K562 (cell line): ENCODE measurements around the gene KTN1. TPM values are rescaled to one million over a fixed set of nuclear protein-coding genes. Genes with fewer than 3 reads are reported as not detected.

ENCODE experiments used
- ATAC-seq: fragments of 200-7000 bp; cut with Tn5 transposase; 3 replicates; pipeline ENCODE4 v1.9.1; 2020; ENCODE audit warnings: moderate library complexity
- BruUV-seq: library from RNA; stranded (reverse); fragments of 400-500 nt; replicated peaks from 2 replicates; lab custom pipeline; 2021; lab: Mats Ljungman, UMichigan
- CTCF ChIA-PET: fragments of 300-600 bp; formaldehyde crosslinking; extraction: SDS; loops from one replicate; lab custom pipeline; 2021; ENCODE audit warnings: low intra/inter-chr PET ratio; lab: Yijun Ruan, JAX
- POLR2A ChIA-PET: fragments of 300-600, 350-650 bp; sonication (Branson Sonifier 250); formaldehyde crosslinking; extraction: SDS; loops from one replicate; lab custom pipeline; 2021; ENCODE audit warnings: antibody characterized with exemption, inconsistent platforms; lab: Yijun Ruan, JAX
- DNase-seq, 4 experiments: peaks; one replicate each; pipeline versions ENCODE4 v3.0.0 to v3.0.0-alpha.2; 2011 to 2018; ENCODE audit warnings: low spot score in 3 of 4, mixed read lengths in 3 of 4; ENCODE audit errors: extremely low read depth in 1 of 4
- FAIRE-seq: peaks from 2 replicates; lab custom pipeline; 2011; peaks lifted over from hg19 to GRCh38; lab: Jason Lieb, UNC
- H2AFZ ChIP-seq: 2 replicates; pipeline ENCODE4 v1.6.0; 2011; ENCODE audit warnings: low read depth, low read length, control low read depth, inconsistent platforms
- H3K27ac ChIP-seq: fragments of 200-600 bp; 3 replicates; pipeline ENCODE4 v1.8.0; 2011; ENCODE audit warnings: low read depth, mild to moderate bottlenecking, control low read depth, inconsistent platforms, low read length, moderate library complexity, mixed read lengths; ENCODE audit errors: extremely low read depth
- H3K27me3 ChIP-seq, 2 experiments: fragments of 300-600 bp in 1 of 2; 2 replicates in 1 of 2; 3 replicates in 1 of 2; pipeline versions ENCODE4 v1.6.0 to v1.8.0; 2011; ENCODE audit warnings: inconsistent platforms in 2 of 2, low read length in 2 of 2, mild to moderate bottlenecking in 1 of 2, mixed read lengths in 1 of 2, moderate library complexity in 1 of 2; ENCODE audit not compliant: control insufficient read depth in 2 of 2, insufficient read depth in 2 of 2
- H3K36me3 ChIP-seq: fragments of 300-600 bp; 3 replicates; pipeline ENCODE4 v1.8.0; 2011; ENCODE audit warnings: mild to moderate bottlenecking, low read length, inconsistent platforms; ENCODE audit not compliant: control insufficient read depth, insufficient read depth
- H3K4me1 ChIP-seq, 2 experiments: fragments of 200-600 bp in 1 of 2; replicated peaks in 1 of 2; 2 replicates in 1 of 2; 3 replicates in 1 of 2; pipeline versions ENCODE4 v1.5.1 to v1.8.0; 2011; ENCODE audit warnings: inconsistent platforms in 2 of 2, low read length in 2 of 2, mild to moderate bottlenecking in 1 of 2, mixed read lengths in 1 of 2, moderate library complexity in 1 of 2; ENCODE audit not compliant: control insufficient read depth in 2 of 2, insufficient read depth in 2 of 2
- H3K4me2 ChIP-seq: 2 replicates; pipeline ENCODE4 v1.6.1; 2011; ENCODE audit warnings: low read length, control low read depth, inconsistent platforms, mixed read lengths; ENCODE audit not compliant: insufficient read depth
- H3K4me3 ChIP-seq: fragments of 200-600 bp; sonication (generic), shearing (Covaris generic); 2 replicates; pipeline ENCODE4 v1.5.1; 2016; ENCODE audit warnings: control low read depth, inconsistent platforms
- H3K79me2 ChIP-seq: fragments of 200-600 bp; 3 replicates; pipeline ENCODE4 v1.8.0; 2011; ENCODE audit warnings: low read length, inconsistent platforms; ENCODE audit not compliant: control insufficient read depth, insufficient read depth
- H3K9ac ChIP-seq, 2 experiments: 2 replicates each; pipeline versions ENCODE4 v1.6.0 to v1.6.1; 2011; ENCODE audit warnings: low read depth in 2 of 2, low read length in 2 of 2, control low read depth in 1 of 2, inconsistent platforms in 1 of 2, mild to moderate bottlenecking in 1 of 2, mixed read lengths in 1 of 2; ENCODE audit not compliant: insufficient read depth in 1 of 2
- H3K9me1 ChIP-seq: one replicate; pipeline ENCODE4 v1.6.0; 2011; ENCODE audit warnings: inconsistent platforms, mild to moderate bottlenecking, low read length, moderate library complexity; ENCODE audit not compliant: control insufficient read depth, insufficient read depth
- H3K9me3 ChIP-seq: replicated peaks from 2 replicates; pipeline ENCODE4 v1.5.1; 2011; ENCODE audit warnings: low read depth, low read length, inconsistent platforms; ENCODE audit not compliant: control insufficient read depth, insufficient read depth
- H4K20me1 ChIP-seq: replicated peaks from 2 replicates; pipeline ENCODE4 v1.6.1; 2011; ENCODE audit warnings: low read length, inconsistent platforms, mixed read lengths; ENCODE audit not compliant: control insufficient read depth, insufficient read depth
- ATF7 ChIP-seq: fragments of 450-650 bp; IDR thresholded peaks from 2 replicates; pipeline ENCODE4 v1.7.1; 2014; ENCODE audit warnings: mild to moderate bottlenecking, moderate library complexity
- BRF2 ChIP-seq: IDR thresholded peaks from 3 replicates; pipeline ENCODE4 v1.6.1; 2011; ENCODE audit warnings: borderline replicate concordance, mild to moderate bottlenecking; ENCODE audit not compliant: insufficient read length, insufficient read depth
- CBFA2T3 ChIP-seq: fragments of 450-650 bp; IDR thresholded peaks from 2 replicates; pipeline ENCODE4 v1.6.1; 2017
- FOXA1 ChIP-seq: fragments of 450-650 bp; IDR thresholded peaks from 2 replicates; pipeline ENCODE4 v1.6.1; 2016; ENCODE audit warnings: mild to moderate bottlenecking, borderline replicate concordance
- HNRNPLL ChIP-seq: fragments of 200-400 bp; formaldehyde crosslinking; IDR thresholded peaks from 2 replicates; pipeline ENCODE4 v1.6.1; 2017; ENCODE audit warnings: low read length, low read depth, mild to moderate bottlenecking; ENCODE audit not compliant: poor library complexity, severe bottlenecking
- KLF13 ChIP-seq: fragments of 450-650 bp; IDR thresholded peaks from 2 replicates; pipeline ENCODE4 v1.6.1; 2016; ENCODE audit warnings: missing genetic modification characterization, low read depth, mild to moderate bottlenecking, missing compliant biosample characterization, moderate library complexity, borderline replicate concordance
- MITF ChIP-seq: IDR thresholded peaks from 2 replicates; pipeline ENCODE4 v1.6.1; 2014; ENCODE audit warnings: antibody characterized with exemption
- PCBP1 ChIP-seq: fragments of 200-400 bp; formaldehyde crosslinking; IDR thresholded peaks from 2 replicates; pipeline ENCODE4 v1.6.1; 2018; ENCODE audit warnings: mild to moderate bottlenecking, low read depth, low read length; ENCODE audit not compliant: poor library complexity, severe bottlenecking
- POU5F1 ChIP-seq: fragments of 150-350 bp; IDR thresholded peaks from 2 replicates; pipeline ENCODE4 v1.6.1; 2014; ENCODE audit warnings: borderline replicate concordance, low read length, low read depth, mild to moderate bottlenecking; ENCODE audit not compliant: partially characterized antibody
- TCFL5 ChIP-seq: fragments of 250-450 bp; sonication (Bioruptor Pico); conservative IDR thresholded peaks from 2 replicates; pipeline ENCODE4 v1.6.1; 2021; ENCODE audit warnings: mild to moderate bottlenecking, moderate library complexity, matching md5 sums
- ZC3H4 ChIP-seq: sonication (generic); formaldehyde crosslinking; IDR thresholded peaks from 2 replicates; pipeline ENCODE4 v1.9.0; 2021; ENCODE audit warnings: missing genetic modification reagents, borderline replicate concordance
- ZNF134 ChIP-seq: fragments of 250-450 bp; sonication (Bioruptor Pico); conservative IDR thresholded peaks from 2 replicates; pipeline ENCODE4 v1.4.0; 2020
- ZNF165 ChIP-seq: fragments of 250-450 bp; sonication (Bioruptor Pico); IDR thresholded peaks from 2 replicates; pipeline ENCODE4 v1.4.0; 2020; ENCODE audit warnings: borderline replicate concordance
- ZNF785 ChIP-seq: fragments of 250-450 bp; sonication (Bioruptor Pico); IDR thresholded peaks from 2 replicates; pipeline ENCODE4 v1.4.0; 2020; ENCODE audit warnings: mild to moderate bottlenecking
- WGBS: fragments of 100-300 bp; shearing (Covaris generic); methylation state at CpG from one replicate; pipeline ENCODE4 v1.1.6; 2016; ENCODE audit warnings: low coverage, mixed read lengths; ENCODE audit not compliant: insufficient coverage; ENCODE audit errors: missing lambda C conversion rate; 5-methylcytosine and 5-hydroxymethylcytosine counted together
- in situ Hi-C: fragments of 300-500 bp; cut with MboI; formaldehyde crosslinking; loops from 4 replicates; pipeline ENCODE4 v1.15.0; 2018; ENCODE audit warnings: inconsistent platforms, mixed read lengths
- intact Hi-C: fragments of 100-400 bp; cut with micrococcal nuclease; formaldehyde crosslinking; loops from 2 replicates; pipeline ENCODE4 v1.14.2; 2022
- polyA plus RNA-seq, 8 experiments: library from polyadenylated mRNA; depleted of rRNA in 4 of 8; stranded (reverse) in 5 of 8; unstranded in 3 of 8; fragments of >200 nt; fragmentation: Nextera tagmentation in 2 of 8; fragmentation: Illumina TruSeq in 1 of 8; extraction: Ambion mirVana in 2 of 8; extraction: Trizol in 1 of 8; gene quantifications; 2 replicates each; pipeline versions ENCODE4 v1.2.1 to v1.2.3, GENCODE V29; 2011 to 2014; ENCODE audit warnings: inconsistent platforms in 1 of 8, missing spikeins in 1 of 8
- total RNA-seq, 7 experiments: library from RNA; depleted of rRNA in 6 of 7; stranded (reverse); fragments of >200 nt in 6 of 7; fragmentation: Illumina TruSeq in 2 of 7; extraction: Trizol in 2 of 7; gene quantifications; 2 replicates each; pipeline versions ENCODE4 v1.2.1 to v1.2.3, GENCODE V29; 2011 to 2021; ENCODE audit warnings: low replicate concordance in 1 of 7
- TF ChIP-seq, protein P1 (sequence below): fragments of 250-450 bp; sonication (Bioruptor Pico); IDR thresholded peaks from 2 replicates; pipeline ENCODE4 v1.5.0; 2021; ENCODE audit warnings: mild to moderate bottlenecking, borderline replicate concordance
- TF ChIP-seq, protein P2 (sequence below): fragments of 450-650 bp; IDR thresholded peaks from 2 replicates; pipeline ENCODE4 v1.6.1; 2016; ENCODE audit warnings: borderline replicate concordance

The KTN1 gene
- total and polyA plus RNA-seq, 9 of the 15 experiments (the other 6 are each of a cell fraction or from before 2014, with no cell fraction given), result 34.8 to 120 (median 63.6) TPM

DNA sequence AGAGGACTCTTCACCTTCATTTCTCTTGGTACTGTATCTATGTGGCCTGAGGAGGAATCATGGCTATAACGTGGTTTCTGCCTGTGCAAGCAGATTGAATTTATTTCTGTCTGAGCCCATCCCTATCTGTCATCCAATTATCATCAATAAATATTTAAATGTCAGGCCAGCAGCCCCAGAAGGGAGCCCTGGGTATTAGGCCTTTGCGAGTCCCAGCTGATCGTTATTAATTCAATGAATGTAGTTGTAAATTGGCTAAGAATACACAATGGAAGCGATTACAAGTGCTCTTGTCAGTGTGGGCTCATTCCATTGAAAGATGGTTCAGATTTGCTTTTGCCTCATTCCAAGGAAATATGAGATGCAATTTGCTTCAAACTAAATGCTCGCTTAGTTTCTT lies 142.0 kb downstream of the KTN1 start:
- CTCF ChIA-PET, result no interaction called here
- no peak overlapping the region for H3K27ac ChIP-seq
- no peak for TF ChIP-seq BRF2
- no peak for TF ChIP-seq FOXA1
- TF ChIP-seq, protein P1, sequence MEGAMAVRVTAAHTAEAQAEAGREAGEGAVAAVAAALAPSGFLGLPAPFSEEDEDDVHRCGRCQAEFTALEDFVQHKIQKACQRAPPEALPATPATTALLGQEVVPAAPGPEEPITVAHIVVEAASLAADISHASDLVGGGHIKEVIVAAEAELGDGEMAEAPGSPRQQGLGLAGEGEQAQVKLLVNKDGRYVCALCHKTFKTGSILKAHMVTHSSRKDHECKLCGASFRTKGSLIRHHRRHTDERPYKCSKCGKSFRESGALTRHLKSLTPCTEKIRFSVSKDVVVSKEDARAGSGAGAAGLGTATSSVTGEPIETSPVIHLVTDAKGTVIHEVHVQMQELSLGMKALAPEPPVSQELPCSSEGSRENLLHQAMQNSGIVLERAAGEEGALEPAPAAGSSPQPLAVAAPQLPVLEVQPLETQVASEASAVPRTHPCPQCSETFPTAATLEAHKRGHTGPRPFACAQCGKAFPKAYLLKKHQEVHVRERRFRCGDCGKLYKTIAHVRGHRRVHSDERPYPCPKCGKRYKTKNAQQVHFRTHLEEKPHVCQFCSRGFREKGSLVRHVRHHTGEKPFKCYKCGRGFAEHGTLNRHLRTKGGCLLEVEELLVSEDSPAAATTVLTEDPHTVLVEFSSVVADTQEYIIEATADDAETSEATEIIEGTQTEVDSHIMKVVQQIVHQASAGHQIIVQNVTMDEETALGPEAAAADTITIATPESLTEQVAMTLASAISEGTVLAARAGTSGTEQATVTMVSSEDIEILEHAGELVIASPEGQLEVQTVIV, result no peak
- TF ChIP-seq, protein P2, sequence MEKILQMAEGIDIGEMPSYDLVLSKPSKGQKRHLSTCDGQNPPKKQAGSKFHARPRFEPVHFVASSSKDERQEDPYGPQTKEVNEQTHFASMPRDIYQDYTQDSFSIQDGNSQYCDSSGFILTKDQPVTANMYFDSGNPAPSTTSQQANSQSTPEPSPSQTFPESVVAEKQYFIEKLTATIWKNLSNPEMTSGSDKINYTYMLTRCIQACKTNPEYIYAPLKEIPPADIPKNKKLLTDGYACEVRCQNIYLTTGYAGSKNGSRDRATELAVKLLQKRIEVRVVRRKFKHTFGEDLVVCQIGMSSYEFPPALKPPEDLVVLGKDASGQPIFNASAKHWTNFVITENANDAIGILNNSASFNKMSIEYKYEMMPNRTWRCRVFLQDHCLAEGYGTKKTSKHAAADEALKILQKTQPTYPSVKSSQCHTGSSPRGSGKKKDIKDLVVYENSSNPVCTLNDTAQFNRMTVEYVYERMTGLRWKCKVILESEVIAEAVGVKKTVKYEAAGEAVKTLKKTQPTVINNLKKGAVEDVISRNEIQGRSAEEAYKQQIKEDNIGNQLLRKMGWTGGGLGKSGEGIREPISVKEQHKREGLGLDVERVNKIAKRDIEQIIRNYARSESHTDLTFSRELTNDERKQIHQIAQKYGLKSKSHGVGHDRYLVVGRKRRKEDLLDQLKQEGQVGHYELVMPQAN, result no peak
- no peak for TF ChIP-seq ATF7
- no peak for TF ChIP-seq HNRNPLL
- no peak for TF ChIP-seq TCFL5 (CRISPR knock-in tag)
- no peak for TF ChIP-seq ZC3H4 (CRISPR knock-in tag)
- TF ChIP-seq KLF13 (tag), result no peak
- no peak for TF ChIP-seq POU5F1
- no peak for TF ChIP-seq ZNF134 (CRISPR knock-in tag)
- TF ChIP-seq MITF, result no peak
- no peak for TF ChIP-seq ZNF785 (CRISPR knock-in tag)
- no peak for TF ChIP-seq ZNF165
- TF ChIP-seq CBFA2T3, result no peak
- no peak for TF ChIP-seq PCBP1

More for the DNA sequence above, 142.0 kb downstream of the KTN1 start:
- no peaks in the 10 kb centered on the region for H4K20me1 ChIP-seq
- H3K9me3 ChIP-seq, result no peaks in the 10 kb centered on the region
- H3K27me3 ChIP-seq, result peaks cover 0 to under 1% of the 10 kb centered on the region in 2 experiments; a peak in 1 of 5 replicates
- POLR2A ChIA-PET, result no interaction called here
- no peaks in the 10 kb centered on the region for H3K36me3 ChIP-seq
- FAIRE-seq, result no peak
- BruUV-seq, result no TSS peak
- DNase-seq, result no peak
- no peak overlapping the region for H3K4me2 ChIP-seq
- no peak overlapping the region for H2AFZ ChIP-seq
- no peaks in the 10 kb centered on the region for H3K9me1 ChIP-seq
- H3K79me2 ChIP-seq, result no peaks in the 10 kb centered on the region
- 4% methylated on average over 5 of the region's 5 CpGs for WGBS
- in situ Hi-C loops (no loop called here), intact Hi-C loops (loop anchor here (10.0 kb wide), 2 partner anchors 277 to 753 kb away; partner anchors contain the start of gene TBPL2)
- H3K4me1 ChIP-seq, result no peaks in the 10 kb centered on the region
- H3K9ac ChIP-seq, result no peak overlapping the region
- ATAC-seq, result no peak
- H3K4me3 ChIP-seq, result no peak overlapping the region
